Measurements from ENCODE around the gene GADL1. TPM values are rescaled to one million over a fixed set of nuclear protein-coding genes. Genes with fewer than 3 reads are reported as not detected.
A peak's percentile ranks its signal among the peaks of the same experiment; 100 is the strongest.

Gene GADL1
- total RNA-seq, 1 experiment from 2014 or later: 0.09 TPM

GRCh38 chr3:30681649-30682211 lies 212.7 kb downstream of the GADL1 start:
- Histone ChIP-seq H3K79me2 (ENCODE audit: insufficient read depth, low read length) (no peaks in the 10 kb centered on the region), H4K5ac (ENCODE audit: insufficient read length, low read depth, low read length) (no peak overlapping the region), H3K27me3 (ENCODE audit: insufficient read depth, low read length) (no peaks in the 10 kb centered on the region), H3K4me1 (ENCODE audit: insufficient read depth, low read length) (no peaks in the 10 kb centered on the region), H3K27ac (ENCODE audit: insufficient read length, low read depth, low read length) (no peak overlapping the region), H2AK5ac (ENCODE audit: insufficient read length, low read length) (no peak overlapping the region), H2BK15ac (ENCODE audit: low read depth, low read length) (no peak overlapping the region), H4K20me1 (ENCODE audit: control insufficient read depth, insufficient read depth, insufficient read length) (no peaks in the 10 kb centered on the region), H2BK5ac (ENCODE audit: insufficient read length, low read length) (no peak overlapping the region), H3K4me2 (ENCODE audit: insufficient read depth, insufficient read length, low read length) (no peak overlapping the region), H3K23me2 (ENCODE audit: insufficient read length, low read depth, low read length, poor library complexity, severe bottlenecking) (no peaks in the 10 kb centered on the region), H3K18ac (ENCODE audit: insufficient read length, low read depth, low read length) (no peak overlapping the region), H3K9ac (ENCODE audit: extremely low read depth, insufficient read length, low read length) (no peak overlapping the region), H2BK12ac (ENCODE audit: insufficient read length, low read depth, low read length) (no peak overlapping the region), H4K8ac (replicated peaks; ENCODE audit: insufficient read length, low read depth, low read length) (no peak overlapping the region), H3K9me3 (ENCODE audit: control insufficient read depth, low read depth, low read length) (no peaks in the 10 kb centered on the region), H2AFZ (ENCODE audit: low read length) (no peak overlapping the region), H3K4ac (ENCODE audit: low read depth, low read length) (no peak overlapping the region), H2BK20ac (ENCODE audit: low read depth, low read length, poor library complexity, severe bottlenecking) (no peak overlapping the region), H3K23ac (ENCODE audit: insufficient read length, low read depth, low read length) (no peak overlapping the region), H4K91ac (ENCODE audit: insufficient read length, low read depth, low read length) (no peak overlapping the region), H3K79me1 (ENCODE audit: insufficient read depth, low read depth, low read length, poor library complexity, severe bottlenecking) (no peaks in the 10 kb centered on the region), H3T11ph (ENCODE audit: low read length) (no peak overlapping the region), H3K56ac (ENCODE audit: insufficient read length, low read depth, low read length) (no peak overlapping the region), H2BK120ac (ENCODE audit: low read depth, low read length, poor library complexity, severe bottlenecking) (no peak overlapping the region), H3K14ac (ENCODE audit: insufficient read depth, low read length) (no peak overlapping the region; the same call in 1 of the 2 replicates)
- Mint-ChIP-seq H3K27me3 (ENCODE audit: low read depth) (no peaks in the 10 kb centered on the region), H3K36me3 (ENCODE audit: insufficient read depth in 1 of 3, low read depth in 3 of 3) (peaks cover 11 to 33% (median 16%) of the 10 kb centered on the region in 3 experiments; a peak in 6 of 7 replicates), H3K4me1 (peaks cover 20 to 23% of the 10 kb centered on the region in 2 experiments), H3K4me3 (no peak overlapping the region), H3K27ac (peak overlapping the region in 2 of 3 experiments; percentile 79 to 84; a peak in 3 of 7 replicates), H3K9me3 (no peaks in the 10 kb centered on the region)
- WGBS (ENCODE audit: extremely low coverage, insufficient read length, low lambda C conversion rate): no CpG with 5 or more reads among the region's 6 CpGs
- TF ChIP-seq CTCF (conservative IDR thresholded peaks at IDR 0.05): no peak
- DNase-seq: no peak

All from H9 (cell line).